GM18505 (cell line): ENCODE data around the gene TRAPPC1.

Experiments
- ATAC-seq: cut with Tn5 transposase; IDR thresholded peaks from one replicate; pipeline ENCODE4 v1.9.1; 2021; ENCODE audit not compliant: unreplicated experiment
- POLR2A ChIP-seq: IDR thresholded peaks from 4 replicates; pipeline ENCODE4 v1.6.1; 2011; ENCODE audit warnings: borderline replicate concordance; ENCODE audit not compliant: insufficient read depth, insufficient read length; ENCODE audit errors: extremely low read depth

The TRAPPC1 gene

DNA sequence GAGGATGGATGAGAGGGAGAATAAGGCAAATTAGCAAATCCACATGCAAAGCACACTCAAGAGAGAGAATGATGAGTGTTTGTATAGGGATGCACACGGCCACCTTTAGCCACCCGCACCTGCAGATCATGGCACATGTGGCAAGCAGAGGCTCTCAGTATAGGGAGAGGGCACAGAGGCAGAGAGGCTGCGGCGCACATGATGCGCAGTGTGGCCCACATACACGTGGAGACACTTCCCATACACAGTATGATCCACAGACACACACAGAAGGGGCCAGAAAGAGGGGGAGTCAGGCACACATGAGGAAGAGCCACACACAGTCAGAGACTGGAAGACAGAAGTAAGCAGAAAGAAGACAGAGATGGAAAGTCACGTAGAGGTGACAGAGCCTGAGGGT, 49.7 kb downstream of the TRAPPC1 start:
- ATAC-seq = no peak
- no peak for TF ChIP-seq POLR2A

- ATAC-seq = no peak
- no peak for TF ChIP-seq POLR2A
Measured at GRCh38 chr17:7881276-7882054, 50.3 kb downstream of the TRAPPC1 start.
